ENCODE results near the gene FAM184A.

- TF ChIP-seq CTCF (IDR thresholded peaks at IDR 0.05), result no peak
- TF ChIP-seq POLR2A (IDR thresholded peaks at IDR 0.05), result no peak
Measured at GRCh38 chr6:119100115-119100514, 21.7 kb upstream of the FAM184A start.
